Eye (tissue), 1 donor: ENCODE results near the gene TAB2.

Experiments
- DNase-seq: peaks from one replicate; pipeline ENCODE4 v3.0.0-alpha.2; 2015

Gene TAB2

GRCh38 chr6:149379977-149380376 lies 62.5 kb downstream of the TAB2 start:
- no peak for DNase-seq

DNA sequence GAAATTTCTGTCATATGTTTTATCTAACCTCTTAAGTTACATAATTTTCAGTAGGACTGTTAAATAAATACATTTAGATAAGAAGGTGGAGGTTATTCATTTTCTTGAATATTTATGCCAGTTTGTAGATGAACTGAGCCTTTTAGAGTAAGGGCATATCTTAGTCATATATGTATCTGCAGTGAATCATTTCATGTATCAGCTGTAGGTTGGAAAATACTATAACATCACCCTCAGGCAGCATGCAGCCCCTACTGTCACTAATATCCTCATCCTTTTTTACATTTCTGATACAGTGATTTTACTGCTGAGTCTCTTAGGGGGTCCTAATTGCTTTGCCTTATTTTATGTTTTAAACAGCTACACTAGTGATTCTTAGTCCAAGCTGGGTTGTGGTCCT lies 63.0 kb downstream of the TAB2 start:
- no peak for DNase-seq

DNA sequence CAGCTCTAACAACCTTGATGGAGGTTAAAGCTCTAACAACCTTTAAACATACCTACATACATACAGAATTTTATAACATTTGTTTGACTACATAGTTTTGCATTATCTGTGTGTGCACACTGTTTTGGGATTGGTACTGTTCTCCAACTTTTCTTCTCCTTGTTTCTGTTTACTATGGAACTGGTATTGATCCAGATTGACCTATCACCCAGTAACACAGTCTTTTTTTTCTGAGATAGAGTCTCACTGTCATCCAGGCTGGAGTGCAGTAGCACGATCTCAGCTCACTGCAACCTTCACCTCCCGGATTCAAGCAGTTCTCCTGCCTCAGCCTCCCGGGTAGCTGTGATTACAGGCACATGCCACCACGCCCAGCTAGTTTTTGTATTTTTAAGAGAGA lies 65.9 kb downstream of the TAB2 start:
- no peak for DNase-seq

- DNase-seq, result no peak
Observed at GRCh38 chr6:149384464-149384863, 67.0 kb downstream of the TAB2 start.

DNA sequence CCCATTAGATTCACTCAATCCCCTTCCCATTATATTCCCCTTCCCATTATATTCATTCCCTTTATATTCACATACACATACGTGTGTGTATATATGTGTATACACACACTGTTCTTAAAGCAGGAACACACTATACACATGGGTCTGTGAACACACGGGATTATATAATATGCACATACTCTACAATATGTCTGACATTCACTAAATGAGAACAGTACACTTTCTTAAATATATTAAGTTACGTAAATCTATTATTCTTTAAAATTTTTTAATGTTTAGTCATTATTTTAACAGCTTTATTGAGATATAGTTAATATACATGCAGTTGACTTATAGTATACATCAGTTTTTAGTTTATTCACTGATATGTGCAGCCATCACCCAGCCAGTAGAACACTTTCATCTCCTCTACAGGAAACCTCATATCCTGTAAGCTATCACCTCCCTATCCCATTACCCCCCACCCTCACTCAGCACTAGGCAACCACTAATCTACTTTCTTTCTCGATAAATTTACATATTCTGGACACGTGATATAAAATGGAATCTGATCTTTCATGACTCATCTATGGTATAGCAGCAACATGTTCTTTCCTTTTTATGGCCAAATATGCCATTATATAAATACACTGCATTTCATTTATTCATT lies 68.6 kb downstream of the TAB2 start:
- DNase-seq, result no peak

- DNase-seq, result no peak
Observed at GRCh38 chr6:149387779-149388512, 70.4 kb downstream of the TAB2 start.

DNA sequence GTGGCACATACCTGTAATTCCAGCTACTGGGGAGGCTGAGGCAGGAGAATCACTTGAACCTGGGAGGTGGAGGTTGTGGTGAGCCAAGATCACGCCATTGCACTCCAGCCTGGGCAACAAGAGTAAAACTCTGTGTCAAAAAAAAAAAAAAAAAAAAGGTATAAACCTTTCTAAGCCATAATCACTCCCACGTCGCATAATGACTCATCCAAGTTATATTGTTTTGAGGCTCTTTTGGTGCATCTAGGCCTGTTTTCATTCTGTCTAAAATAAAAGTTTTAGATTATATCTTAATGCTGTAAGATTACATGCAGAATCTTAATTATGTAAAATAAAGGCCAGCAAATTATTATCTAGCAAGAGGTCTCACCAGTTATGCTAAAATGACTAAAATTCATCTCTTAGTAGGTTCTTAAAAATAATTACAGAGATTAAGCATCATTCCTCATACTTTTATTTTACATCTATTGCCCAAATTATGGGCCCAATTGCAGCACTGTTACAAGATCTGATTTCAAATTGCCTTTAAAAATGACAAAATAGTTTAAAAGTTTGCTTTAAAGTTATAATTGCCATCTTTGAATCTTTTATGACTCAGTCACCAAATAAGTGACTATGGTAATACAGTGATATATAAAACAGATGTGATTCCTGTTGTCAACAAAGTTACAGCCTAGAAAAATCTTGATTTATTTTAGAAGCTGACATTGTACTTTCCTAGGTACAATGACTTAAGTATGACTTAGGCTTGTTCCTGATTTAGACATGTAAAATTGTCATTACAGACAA lies 72.2 kb downstream of the TAB2 start:
- DNase-seq, result no peak

- no peak for DNase-seq
Observed at GRCh38 chr6:149392093-149392492, 74.6 kb downstream of the TAB2 start.

DNA sequence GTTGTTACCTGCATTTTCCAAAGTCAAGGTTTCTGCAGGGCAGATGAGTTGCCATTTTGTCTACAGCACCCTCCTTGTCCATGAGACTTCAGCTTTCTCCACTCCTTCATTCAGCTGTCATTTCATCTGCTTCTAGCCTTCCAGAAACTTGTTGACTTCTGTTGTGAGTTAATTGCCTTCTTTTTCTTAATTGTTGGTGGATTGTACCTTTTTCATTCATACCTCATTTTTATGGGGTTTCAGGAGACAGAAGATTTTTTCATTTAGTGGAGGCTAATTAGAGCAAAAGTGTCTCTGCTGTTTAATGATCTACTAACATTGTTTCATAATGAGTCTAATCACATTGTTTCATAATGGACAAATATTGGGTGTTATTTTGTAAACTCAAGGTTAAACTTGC lies 75.0 kb downstream of the TAB2 start:
- DNase-seq, result no peak

DNA sequence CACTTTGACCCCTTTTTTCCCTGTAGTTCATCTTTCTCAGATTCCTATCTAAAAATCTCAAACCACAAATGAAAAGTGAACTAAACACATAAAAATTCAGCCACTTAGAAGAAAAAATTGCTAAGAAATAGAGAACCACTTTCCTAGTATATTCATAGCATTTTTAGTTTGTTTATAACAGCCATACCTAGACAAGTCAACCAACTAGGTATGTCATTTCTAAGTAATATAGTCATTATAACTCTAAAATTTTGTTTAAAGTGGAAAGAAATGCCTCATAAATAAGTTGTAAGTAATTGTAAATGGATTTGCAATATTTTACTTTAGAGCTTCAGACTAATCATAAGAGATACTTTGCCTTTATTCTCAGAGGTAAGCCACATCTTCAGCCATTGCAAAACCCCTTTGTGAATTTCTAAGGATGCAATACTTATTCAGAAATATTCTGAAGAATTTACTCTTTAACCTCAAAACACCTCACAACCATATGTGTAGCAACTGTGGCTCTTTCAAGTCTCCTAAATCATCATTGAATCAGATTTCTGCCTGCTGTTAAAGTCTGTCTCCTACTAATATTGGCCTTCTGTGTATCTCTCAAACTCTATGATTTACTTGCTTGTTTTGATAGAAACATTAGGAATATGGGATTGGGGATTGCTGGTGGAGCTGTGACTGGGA lies 75.6 kb downstream of the TAB2 start:
- DNase-seq, result no peak

- DNase-seq, result no peak
Observed at GRCh38 chr6:149395185-149395584, 77.7 kb downstream of the TAB2 start.

- no peak for DNase-seq
Observed at GRCh38 chr6:149397384-149397783, 79.9 kb downstream of the TAB2 start.

DNA sequence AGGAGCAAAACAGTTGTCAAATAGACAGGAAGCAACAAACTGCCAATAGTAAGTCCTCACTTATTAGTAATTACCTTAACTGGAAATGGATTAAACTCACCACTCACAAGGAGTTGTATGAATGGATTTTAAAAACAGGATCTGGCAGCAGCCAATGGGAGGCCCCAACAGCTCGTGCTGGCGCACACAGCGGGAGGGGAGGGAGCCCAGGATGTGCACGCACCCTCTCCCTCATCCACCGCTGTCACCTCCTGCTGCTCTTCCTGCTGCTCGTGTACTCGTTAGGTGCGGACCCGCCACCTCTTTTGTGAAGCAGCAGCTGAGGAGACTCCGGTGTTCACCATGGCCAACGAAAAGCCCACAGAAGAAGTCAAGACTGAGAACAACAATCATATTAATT lies 82.5 kb downstream of the TAB2 start, which contains the start of gene SUMO4:
Gene SUMO4, plus strand, starts transcription at position 213 of the 400 bp plus-strand sequence. Its CDS starts 130 bp downstream, at position 343.
- no peak for DNase-seq

- DNase-seq, result no peak
Observed at GRCh38 chr6:149403534-149403933, 86.0 kb downstream of the TAB2 start.

DNA sequence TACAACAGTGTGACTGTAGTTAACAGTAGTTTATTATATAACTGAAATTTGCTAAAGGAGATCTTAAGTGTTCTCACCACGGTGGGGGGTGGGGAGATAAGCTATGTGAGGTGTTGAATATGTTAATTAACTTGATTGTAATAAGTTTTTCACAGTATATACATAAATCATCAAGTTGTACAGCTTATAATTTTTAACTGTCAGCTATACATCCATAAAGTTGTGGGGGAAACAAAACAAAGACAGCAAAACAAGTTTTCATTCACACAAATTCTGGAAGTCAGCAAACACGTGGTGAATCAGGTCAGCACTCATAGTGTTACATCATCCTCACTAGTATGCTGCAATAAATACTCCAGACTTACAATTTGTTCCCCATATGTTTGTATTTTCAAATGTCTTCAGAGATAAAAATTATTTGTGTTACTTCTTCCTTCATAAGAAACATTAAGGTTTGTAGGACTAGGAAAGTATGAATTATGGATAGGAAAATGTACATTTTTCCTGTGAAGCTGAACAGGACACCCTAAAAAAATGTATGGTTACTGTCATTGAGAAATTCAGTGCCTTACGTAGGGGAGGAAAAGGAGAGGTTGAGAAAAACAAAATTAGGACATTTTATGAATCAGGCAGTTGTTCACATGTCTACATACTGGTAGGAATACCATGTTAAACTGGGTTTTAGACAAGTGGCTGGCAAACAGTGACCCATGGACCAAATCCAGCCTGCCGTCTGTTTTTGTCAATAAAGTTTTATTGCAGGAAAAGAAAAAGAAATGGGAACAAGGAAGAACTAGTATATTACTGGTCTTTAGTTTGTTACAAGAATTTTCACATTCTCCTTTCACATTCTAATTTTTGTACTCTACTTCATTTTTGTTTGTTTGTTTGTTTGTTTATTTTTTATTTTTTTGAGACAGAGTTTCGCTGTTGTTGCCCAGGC lies 88.6 kb downstream of the TAB2 start:
- no peak for DNase-seq

DNA sequence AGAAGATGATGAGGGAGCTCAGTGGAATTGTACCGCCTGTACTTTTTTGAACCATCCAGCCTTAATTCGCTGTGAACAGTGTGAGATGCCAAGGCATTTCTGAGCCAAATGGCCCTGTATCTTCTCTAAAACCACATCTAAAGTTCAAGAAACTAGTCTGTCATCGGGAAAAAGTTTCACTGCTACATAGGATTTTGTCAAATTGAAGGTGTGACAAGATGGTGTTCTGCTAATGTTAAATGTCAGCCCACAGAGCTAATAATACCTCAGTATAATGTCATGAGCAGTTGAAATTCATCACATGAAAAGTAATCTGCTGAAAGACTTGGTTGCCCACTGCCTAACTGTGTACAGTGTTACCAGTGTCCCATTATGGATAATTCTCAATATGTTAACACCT lies 92.1 kb downstream of the TAB2 start:
- DNase-seq, result no peak

GRCh38 chr6:149410557-149410956 lies 93.0 kb downstream of the TAB2 start:
- no peak for DNase-seq

DNA sequence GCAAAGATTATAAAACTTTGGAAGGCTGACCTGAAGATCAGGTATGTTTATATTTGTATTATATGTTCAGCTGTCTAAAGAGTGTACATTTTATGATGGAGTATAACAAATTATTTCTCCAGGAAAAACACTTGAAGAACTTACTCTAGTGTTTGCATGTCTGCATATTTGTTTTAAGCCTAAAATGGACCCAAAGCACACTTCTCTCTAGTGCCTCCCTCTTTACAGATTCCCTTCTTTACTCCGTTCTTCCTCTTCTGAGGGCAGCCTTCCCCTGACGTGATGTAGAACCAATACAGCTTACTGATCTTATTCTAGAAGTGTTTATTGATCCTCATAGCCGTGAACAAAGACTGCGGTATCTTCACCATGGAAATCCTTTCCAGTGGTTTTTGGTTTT lies 96.5 kb downstream of the TAB2 start:
- DNase-seq, result no peak

- DNase-seq, result no peak
Observed at GRCh38 chr6:149414821-149415220, 97.3 kb downstream of the TAB2 start.

DNA sequence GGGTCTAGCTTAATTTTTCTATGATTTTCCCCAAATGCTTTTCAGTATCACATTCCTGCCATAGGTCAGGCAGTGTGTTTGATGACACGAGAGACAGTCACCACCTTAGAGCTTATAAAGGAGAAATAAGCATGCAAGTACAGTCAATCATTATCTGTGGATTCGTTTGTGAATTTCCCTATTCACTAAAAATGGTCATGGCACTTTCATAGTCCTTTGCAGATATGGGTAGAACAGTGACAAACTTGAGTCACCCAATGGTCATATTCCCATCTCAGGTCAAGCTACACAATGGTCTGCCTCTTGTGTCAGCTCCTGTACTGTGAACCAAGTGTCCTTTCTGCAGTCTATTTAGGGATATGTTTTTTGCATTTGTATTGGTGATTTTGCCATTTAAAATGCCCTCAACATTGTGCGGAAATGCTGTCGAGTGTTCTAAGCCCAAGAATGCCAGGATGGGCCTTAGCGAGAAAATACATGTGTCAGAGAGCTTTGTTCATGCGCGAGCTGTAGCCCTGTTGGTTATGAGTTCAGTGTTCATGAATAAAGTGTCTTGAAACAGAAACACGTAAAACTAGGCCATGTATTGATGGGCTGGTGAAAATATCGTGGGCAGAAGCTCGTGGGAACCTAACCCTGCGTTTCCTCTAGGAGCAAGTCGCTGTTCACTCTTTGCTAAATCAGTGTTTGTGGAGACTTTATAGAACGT lies 102.3 kb downstream of the TAB2 start:
- DNase-seq, result no peak

- DNase-seq, result no peak
Observed at GRCh38 chr6:149421132-149421531, 103.6 kb downstream of the TAB2 start.
